HG03159 (cell line): ENCODE measurements around the gene CETN1.

Source experiments
- ATAC-seq: cut with Tn5 transposase; IDR thresholded peaks from one replicate; pipeline ENCODE4 v1.9.1; 2021; ENCODE audit warnings: mild to moderate bottlenecking, moderate library complexity; ENCODE audit not compliant: unreplicated experiment

Gene CETN1

GRCh38 chr18:580154-580553 lies at the start of gene CETN1:
TSS of gene CETN1 (plus strand) at chr18:580380. CDS start at chr18:580409, 29 bp downstream.
- ATAC-seq: no peak

DNA sequence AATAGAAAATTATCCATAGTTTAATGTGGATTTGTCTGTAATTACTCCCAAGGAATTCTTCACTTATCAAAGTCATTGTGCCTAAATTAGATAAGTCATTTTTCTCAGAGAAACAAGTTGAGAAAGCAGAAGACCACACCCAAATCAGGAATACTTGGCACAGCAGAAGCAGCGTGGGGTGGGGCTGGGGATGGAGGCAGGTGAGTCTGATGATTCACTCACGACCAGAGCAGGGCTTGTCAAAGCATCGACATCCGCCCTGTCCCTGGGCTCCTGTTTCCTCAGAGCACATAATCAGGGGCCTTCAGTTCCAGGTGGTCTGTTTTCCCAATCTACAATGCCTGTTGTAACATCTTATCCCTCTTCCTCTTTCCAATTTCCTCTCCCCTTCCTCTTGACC lies 48.2 kb upstream of the CETN1 start:
- no peak for ATAC-seq

GRCh38 chr18:532632-533031 lies 47.5 kb upstream of the CETN1 start:
- ATAC-seq: no peak

DNA sequence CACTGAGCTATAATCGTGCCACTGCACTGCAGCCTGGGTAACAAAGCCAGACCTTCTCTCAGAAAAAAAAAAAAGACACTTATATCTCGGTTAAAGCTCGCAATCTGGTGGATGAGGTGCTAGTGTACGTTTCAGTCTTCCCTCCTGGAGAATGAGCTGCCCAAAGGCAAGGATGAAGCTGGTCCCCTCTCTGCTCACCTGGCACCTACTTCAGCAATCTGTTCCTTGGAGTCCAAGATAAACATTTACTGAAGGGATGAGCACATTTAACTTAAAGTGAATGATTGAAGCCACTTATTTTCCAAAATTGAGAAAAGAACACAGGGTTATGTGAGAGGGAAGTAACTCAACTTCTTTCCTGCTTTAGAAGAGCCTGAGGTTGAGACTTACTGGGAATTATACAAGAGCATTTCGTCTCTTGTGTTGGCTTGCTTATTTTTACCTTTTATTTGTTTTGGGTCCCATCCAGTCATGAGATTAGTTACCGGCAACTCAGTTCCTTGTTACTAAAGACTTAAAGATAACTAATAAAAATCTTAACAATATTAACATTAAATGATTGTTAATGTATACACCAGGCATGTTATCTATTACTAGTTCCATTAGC lies 46.1 kb upstream of the CETN1 start:
- ATAC-seq: no peak

GRCh38 chr18:543447-544078 lies 36.6 kb upstream of the CETN1 start:
- no peak for ATAC-seq

DNA sequence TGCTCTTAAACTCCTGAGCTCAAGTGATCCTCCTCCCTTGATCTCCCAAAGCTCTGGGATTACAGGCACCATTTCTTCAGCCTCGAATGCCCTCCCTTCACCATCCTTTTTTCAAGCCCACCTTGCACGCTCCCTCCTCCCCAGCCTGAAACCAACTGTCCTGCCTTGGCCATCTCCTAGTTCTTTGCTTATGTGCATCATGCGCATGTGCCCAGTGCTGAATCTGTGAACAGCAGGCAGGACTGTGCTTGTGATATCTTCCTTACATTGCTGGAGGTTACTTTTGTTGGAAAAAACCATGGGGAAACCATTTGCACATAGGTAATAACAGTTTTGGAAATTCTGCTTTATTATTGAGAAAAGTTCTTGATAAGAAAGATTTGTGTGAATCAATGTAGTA lies 30.2 kb upstream of the CETN1 start:
- no peak for ATAC-seq

- ATAC-seq: peak; percentile 99
Observed at GRCh38 chr18:551404-552061, 28.6 kb upstream of the CETN1 start.

DNA sequence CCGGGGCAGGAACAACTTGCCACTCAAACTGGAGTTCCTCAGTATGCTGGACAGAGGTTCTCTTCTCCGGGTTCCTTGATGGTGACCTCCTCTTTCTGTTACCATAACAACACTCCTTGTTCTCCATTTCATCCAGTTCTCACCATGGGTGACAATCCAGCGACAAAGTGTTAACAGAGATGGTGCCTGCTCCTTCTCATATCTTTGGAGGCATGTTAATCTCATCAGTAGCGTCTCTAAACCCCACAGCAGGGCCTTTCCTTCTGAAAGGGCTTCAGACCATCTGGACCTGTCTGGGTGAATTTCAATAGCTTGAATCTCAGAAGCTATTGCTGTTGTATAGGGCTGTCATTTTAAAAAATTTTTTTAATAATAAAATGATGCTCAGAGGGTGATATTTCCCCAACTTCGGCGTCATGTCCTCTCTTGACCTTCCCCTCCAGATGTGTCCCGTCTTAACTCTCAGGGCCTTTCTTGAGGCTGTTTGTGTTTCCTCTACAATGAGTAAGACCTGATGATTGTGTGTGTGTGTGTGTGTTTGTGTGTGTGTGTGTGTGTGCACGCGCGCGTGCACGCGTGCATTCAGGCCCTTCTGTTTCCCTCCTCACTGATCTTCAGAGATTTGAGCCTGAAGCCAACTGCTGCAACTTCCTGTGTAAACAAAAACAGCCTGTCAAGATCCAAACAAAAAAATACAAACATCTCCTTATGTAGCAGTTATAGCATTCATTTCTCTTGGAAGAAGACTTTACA lies 24.3 kb upstream of the CETN1 start:
- ATAC-seq: no peak

DNA sequence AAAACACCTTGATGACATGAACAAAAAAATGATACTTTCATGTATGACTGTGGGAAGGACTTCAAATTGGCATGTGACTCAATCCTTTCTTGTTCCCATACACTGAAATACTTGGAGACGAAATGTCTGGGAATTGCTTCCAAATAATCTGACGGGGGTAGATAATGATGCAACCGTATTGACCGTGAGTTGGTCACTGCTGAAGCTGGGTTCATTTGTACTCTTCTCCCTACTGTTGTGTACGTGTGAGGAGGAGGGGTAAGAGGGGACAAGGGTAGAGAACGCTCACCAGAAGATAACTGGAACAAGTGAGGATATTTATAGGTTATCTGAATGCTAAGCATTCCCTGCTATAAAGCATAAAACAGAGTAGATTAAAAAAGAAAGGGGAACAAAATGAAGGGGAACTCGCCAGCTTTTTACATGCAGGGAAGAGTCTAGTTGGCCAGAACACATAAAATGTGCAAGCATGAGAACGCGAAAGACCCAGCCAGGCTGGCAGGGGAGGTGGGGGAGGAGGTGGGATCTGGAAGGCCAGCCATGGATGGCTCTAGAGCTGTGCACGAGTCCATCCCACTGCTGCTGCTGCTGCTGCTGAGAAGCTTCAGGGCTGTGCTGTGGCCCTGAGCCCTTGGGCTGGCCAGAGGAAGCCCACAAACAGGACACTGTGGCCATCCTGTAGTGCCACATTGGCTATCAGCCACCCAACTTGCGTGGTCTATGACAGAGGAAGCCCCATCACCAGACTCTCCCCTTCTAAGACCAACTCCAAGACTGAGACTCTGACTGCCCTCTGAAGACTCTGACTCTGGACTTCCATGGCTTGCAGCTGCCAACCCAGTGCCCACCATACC lies 15.2 kb upstream of the CETN1 start:
- ATAC-seq: no peak

DNA sequence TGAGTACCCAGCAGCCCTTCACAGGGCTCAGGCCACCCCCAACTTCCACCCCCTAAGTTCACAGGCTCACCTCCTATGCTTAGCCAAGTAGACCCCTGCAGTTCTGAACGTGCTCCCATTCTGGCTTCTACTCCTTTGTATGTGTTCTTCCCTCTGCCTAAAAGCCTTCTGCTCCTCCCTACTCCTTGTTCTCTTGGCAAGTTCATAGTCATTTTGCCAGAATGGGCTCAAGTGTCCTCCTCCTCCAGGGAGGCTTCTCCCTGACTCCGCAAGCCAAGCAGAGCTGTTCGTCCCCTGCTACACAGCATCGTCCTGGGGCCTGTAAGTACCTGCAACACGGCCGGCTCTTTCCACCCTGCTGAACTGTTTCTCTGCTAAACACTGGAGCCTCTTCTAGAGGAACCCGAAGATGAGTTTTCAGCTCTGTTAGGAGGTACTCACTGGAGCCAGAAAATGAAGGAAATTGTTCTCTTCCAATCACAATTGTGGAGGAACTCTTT lies 14.6 kb upstream of the CETN1 start:
- no peak for ATAC-seq

DNA sequence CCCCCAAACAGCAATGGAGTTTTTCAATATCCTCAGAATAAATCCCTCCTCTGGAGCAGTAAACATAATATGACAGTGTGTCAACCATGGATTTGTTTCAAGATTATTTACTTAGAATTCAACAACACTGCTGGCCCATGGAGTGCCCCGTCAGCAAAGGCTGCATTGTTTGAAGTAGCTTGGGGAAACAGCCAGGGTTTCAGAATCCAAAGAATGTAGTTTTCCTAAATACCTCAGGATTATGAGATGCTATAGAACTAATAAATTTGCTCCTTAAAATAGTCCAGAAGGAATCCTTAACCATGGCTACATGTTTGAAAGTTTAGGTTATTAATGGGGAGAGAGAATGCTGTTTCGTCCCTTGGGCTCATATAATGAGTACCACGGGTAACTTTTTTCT lies 13.1 kb upstream of the CETN1 start:
- ATAC-seq: no peak

GRCh38 chr18:568731-569130 lies 11.4 kb upstream of the CETN1 start:
- no peak for ATAC-seq

GRCh38 chr18:570256-570655 lies 9.9 kb upstream of the CETN1 start:
- no peak for ATAC-seq

DNA sequence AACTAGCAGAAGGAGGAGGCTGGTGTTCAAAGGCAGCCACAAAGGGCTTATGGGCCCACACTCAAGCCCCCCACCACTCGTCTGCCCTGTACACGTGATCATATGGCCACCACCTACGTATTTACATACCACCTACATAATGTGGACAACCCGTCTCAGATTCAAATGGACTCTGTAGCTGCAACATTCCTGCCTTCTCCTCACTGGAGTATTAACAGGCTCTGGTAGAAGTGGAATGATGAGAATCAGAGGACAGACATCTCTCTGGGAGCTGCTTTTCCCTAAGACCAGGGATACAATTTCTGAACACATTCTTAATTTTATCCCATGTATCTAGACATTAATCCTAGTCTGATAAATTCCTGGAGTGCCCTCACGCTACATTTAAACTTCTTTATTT lies 9.5 kb upstream of the CETN1 start:
- no peak for ATAC-seq

GRCh38 chr18:572091-572830 lies 7.9 kb upstream of the CETN1 start:
- no peak for ATAC-seq

- no peak for ATAC-seq
Observed at GRCh38 chr18:572831-573289, 7.3 kb upstream of the CETN1 start.

DNA sequence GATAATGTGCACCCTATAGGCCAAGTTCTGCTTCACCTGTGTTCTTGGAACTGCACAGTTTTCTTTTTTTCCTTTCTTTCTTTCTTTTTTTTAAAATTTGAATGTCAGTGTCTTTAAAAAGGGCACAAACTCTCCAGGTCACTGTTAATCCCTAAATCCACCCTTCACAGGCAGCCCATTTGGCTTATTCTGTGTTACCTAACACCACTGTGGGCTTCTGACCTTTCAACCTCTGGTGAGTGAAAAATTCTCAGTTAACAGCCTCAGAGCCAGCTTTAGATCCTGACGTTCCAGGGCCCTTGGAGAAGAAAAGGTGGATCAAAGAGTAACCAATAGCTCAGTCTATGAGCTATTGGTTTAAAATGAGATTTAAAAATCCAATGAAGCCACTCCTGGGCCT lies 6.8 kb upstream of the CETN1 start:
- ATAC-seq: no peak

GRCh38 chr18:574149-574860 lies 5.9 kb upstream of the CETN1 start:
- no peak for ATAC-seq
